AG08395 (cell line): Measurements from ENCODE around the gene SHFL.

ENCODE experiments used
- DNase-seq: peaks from one replicate; pipeline ENCODE4 v3.0.0; 2012; ENCODE audit warnings: mixed read lengths, low spot score

The SHFL gene

GRCh38 chr19:10085641-10086590 is at the start of gene SHFL:
Gene SHFL (plus strand): TSS chr19:10086317. CDS start chr19:10086428, 111 bp downstream.
- peak; percentile 83 for DNase-seq

GRCh38 chr19:10036601-10037071 is 49.5 kb upstream of the SHFL start:
- DNase-seq = no peak

- DNase-seq = no peak
Observed at GRCh38 chr19:10037367-10037766, 48.8 kb upstream of the SHFL start.

- no peak for DNase-seq
Observed at GRCh38 chr19:10037809-10038208, 48.3 kb upstream of the SHFL start.

- no peak for DNase-seq
Observed at GRCh38 chr19:10043286-10043927, 42.7 kb upstream of the SHFL start.

- DNase-seq = no peak
Observed at GRCh38 chr19:10044390-10044789, 41.7 kb upstream of the SHFL start.

GRCh38 chr19:10045371-10045770 is 40.7 kb upstream of the SHFL start:
- DNase-seq = no peak

- no peak for DNase-seq
Observed at GRCh38 chr19:10049626-10050025, 36.5 kb upstream of the SHFL start.

- no peak for DNase-seq
Observed at GRCh38 chr19:10052602-10053360, 33.3 kb upstream of the SHFL start.

GRCh38 chr19:10061717-10062310 is 24.3 kb upstream of the SHFL start:
- DNase-seq = peak; percentile 33

GRCh38 chr19:10068205-10068604 is 17.9 kb upstream of the SHFL start:
- no peak for DNase-seq

GRCh38 chr19:10069046-10069445 is 17.1 kb upstream of the SHFL start:
- DNase-seq = peak; percentile 33

- no peak for DNase-seq
Observed at GRCh38 chr19:10070730-10071446, 15.2 kb upstream of the SHFL start.

- peak; percentile 23 for DNase-seq
Observed at GRCh38 chr19:10074153-10074552, 12.0 kb upstream of the SHFL start.

- DNase-seq = no peak
Observed at GRCh38 chr19:10076535-10076934, 9.6 kb upstream of the SHFL start.

GRCh38 chr19:10078329-10078728 is 7.8 kb upstream of the SHFL start:
- DNase-seq = no peak

GRCh38 chr19:10079031-10079453 is 7.1 kb upstream of the SHFL start:
- DNase-seq = no peak

GRCh38 chr19:10083911-10084310 is 2.2 kb upstream of the SHFL start:
- DNase-seq = no peak

- DNase-seq = no peak
Observed at GRCh38 chr19:10084803-10085202, 1.3 kb upstream of the SHFL start.

- DNase-seq = no peak
Observed at GRCh38 chr19:10086591-10087192, 575 bp downstream of the SHFL start.
